ENCODE results near the gene LMO4.

DNA sequence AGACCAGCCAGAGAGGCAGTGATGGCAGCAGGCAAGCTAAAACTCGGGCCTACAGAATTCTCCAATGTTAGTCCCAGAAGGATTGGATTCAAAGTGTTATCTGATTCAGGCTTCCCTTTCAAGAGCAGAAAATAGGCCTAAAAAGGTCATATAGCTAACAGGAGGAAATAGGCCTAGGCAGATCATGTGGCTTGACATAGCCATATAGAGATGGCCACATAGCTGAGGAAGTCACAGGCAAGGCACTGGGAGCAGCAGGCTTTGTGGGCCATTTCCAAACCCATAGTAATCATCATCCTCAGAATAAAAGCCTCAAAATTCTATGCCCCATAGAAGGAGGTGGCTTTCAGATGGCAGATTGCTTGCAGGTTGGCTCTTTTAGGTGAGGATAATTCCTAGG is 29.0 kb upstream of the LMO4 start:
- TF ChIP-seq POLR2AphosphoS5 (IDR thresholded peaks at IDR 0.05) (no peak), POLR2A (IDR thresholded peaks at IDR 0.05) (no peak)
- TF ChIP-seq, protein P1, sequence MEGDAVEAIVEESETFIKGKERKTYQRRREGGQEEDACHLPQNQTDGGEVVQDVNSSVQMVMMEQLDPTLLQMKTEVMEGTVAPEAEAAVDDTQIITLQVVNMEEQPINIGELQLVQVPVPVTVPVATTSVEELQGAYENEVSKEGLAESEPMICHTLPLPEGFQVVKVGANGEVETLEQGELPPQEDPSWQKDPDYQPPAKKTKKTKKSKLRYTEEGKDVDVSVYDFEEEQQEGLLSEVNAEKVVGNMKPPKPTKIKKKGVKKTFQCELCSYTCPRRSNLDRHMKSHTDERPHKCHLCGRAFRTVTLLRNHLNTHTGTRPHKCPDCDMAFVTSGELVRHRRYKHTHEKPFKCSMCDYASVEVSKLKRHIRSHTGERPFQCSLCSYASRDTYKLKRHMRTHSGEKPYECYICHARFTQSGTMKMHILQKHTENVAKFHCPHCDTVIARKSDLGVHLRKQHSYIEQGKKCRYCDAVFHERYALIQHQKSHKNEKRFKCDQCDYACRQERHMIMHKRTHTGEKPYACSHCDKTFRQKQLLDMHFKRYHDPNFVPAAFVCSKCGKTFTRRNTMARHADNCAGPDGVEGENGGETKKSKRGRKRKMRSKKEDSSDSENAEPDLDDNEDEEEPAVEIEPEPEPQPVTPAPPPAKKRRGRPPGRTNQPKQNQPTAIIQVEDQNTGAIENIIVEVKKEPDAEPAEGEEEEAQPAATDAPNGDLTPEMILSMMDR (IDR thresholded peaks at IDR 0.05), result no peak

Data from suprapubic skin (tissue), 4 donors.